HG03108 (cell line): ENCODE measurements around the gene ZNF345.

Experiments used
- ATAC-seq: cut with Tn5 transposase; IDR thresholded peaks from one replicate; pipeline ENCODE4 v1.9.1; 2021; ENCODE audit warnings: moderate library complexity; ENCODE audit not compliant: unreplicated experiment

ZNF345 gene

DNA sequence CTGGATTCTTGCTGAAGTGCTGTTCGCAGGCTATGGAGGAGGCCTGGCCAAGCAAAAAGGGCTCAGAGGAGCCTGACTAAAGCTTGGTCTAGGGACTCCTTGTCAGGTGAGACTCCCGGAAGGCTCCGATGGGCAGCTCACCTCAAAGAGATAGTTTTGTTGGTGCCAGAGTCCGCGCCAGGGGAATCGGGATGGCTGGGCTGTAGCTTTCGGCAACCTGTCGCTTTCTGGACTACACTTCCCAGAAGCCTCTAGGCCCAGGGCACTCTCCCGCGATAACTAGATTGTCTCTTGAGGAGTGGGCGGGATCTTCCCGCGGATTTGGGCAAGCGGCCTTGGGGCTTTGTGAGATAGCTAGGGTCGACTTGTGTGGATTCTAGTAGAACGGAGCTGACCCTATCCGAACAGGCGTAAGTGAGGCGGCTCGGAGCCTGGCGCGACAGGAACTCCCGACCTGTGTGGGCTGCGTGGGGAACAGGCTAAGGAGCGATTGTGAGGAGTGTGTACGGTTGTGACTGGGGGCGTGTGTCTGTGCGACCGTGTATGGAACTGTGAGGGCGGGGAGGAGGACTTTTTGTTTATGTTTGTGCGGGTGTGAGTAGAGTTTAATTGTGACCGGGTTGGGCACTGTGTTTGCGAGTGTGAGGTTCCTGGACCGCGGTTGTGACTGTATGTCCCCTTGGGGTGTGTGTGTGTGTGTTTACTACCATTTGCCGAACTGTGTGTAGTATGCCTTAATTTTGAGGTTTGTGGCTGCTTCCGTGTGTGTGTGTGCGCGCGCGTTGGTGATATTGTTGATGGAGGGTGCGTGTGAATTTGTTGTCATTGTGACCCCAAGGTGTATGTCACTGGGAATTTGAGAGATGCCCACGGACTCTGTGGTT is at the start of gene ZNF345:
Gene ZNF345 (plus strand): TSS at position 318 of the 884 bp plus-strand sequence. CDS start 25,955 bp downstream, outside the sequence.
- peak; percentile 79 for ATAC-seq

- ATAC-seq = no peak
Observed at GRCh38 chr19:36805364-36805763, 45.3 kb upstream of the ZNF345 start.

GRCh38 chr19:36807029-36807428 is 43.6 kb upstream of the ZNF345 start:
- no peak for ATAC-seq

DNA sequence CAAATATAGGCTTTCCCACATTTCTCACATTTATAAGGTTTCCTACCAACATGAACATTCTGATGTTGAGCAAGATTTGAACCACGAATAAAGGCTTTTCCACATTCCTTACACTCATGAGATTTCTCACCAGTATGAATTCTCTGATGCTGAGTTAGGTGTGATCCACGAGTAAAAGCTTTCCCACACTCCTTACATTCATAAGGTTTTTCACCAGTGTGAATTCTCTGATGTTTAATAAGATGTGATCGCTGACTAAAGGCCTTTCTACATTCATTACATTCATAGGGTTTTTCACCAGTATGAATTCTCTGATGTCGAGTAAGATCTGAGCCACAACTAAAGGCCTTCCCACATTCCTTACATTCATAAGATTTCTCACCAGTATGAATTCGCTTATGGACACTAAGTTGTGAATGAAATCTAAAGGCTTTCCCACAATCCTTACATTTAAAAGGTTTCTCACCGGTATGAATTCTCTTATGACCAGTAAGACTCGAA is 31.5 kb upstream of the ZNF345 start:
- ATAC-seq = no peak

GRCh38 chr19:36821758-36822157 is 28.9 kb upstream of the ZNF345 start:
- ATAC-seq = no peak

DNA sequence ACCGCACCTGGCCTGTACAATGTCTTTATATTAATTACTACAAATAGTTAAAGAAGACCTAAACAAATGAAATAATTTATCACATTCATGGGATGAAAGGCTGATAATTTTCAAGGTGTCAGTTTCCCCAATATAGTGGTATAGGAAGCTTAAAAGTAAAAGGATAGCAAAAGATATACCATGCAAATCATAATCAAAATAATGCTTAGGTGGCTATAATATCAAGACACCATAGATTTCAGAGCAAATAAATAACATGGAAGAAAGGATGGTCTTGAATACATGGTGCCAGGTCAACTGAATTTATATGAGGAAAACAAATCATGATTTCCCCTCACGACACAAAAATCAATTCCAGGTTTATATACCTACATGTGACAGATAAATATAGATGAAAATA is 17.2 kb upstream of the ZNF345 start:
- ATAC-seq = no peak

GRCh38 chr19:36837176-36837905 is 13.3 kb upstream of the ZNF345 start:
- ATAC-seq = no peak

- ATAC-seq = peak; percentile 90
Observed at GRCh38 chr19:36837906-36838783, 12.5 kb upstream of the ZNF345 start, which contains the start of gene ZNF790. Gene ZNF790 (minus strand): TSS chr19:36838387. CDS start chr19:36825619, 12,768 bp downstream.

DNA sequence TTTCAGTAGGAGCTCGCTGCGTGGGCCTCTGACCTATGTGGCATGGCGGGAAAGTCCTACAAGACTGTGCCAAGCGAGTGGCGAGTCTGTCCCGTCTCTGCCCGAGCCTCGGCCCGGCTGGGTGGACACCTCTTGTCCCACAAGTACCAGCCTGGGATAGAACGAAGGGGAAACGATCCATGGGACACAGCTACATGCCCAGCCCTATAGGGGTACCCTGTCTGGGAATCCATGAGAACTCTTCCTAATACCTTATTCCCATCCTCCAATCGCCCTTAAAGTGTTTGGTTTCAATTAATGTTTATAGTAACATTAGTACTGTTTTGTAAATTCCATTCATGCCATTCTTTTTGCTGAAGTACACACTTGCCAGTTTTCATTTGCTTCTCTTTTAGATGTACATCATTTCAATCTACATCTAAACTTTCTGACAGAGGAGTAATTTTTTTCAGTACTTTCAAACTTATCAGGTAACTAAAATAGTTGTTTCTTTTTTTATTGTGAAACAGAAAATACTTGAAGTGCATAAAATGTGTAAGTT is 11.8 kb upstream of the ZNF345 start:
- no peak for ATAC-seq

GRCh38 chr19:36847968-36848367 is 2.7 kb upstream of the ZNF345 start:
- no peak for ATAC-seq

- peak; percentile 76 for ATAC-seq
Observed at GRCh38 chr19:36849701-36850558, 746 bp upstream of the ZNF345 start.

DNA sequence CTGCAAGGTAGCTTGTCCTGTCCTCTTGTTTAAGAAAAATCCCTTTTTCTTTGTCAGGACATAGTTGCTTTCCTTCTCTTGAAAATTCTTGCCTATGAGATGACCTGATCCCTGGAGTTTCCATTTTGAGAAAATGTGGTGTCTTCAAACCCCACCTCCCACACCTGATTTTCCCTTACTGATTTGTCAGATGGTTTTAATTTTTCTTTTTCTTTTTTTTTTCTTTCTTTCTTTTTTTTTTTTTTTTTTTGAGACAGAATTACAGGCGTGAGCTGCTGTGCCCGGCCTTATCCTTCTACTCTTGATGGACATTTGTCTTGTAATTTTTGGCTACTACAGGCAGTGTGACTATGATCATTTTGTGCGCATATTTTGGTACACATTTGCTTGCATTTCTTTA is 1.2 kb downstream of the ZNF345 start:
- no peak for ATAC-seq

GRCh38 chr19:36876993-36877938 is 26.6 kb downstream of the ZNF345 start:
- ATAC-seq = no peak

- no peak for ATAC-seq
Observed at GRCh38 chr19:36891768-36892357, 41.2 kb downstream of the ZNF345 start.

GRCh38 chr19:36894849-36895383 is 44.2 kb downstream of the ZNF345 start:
- ATAC-seq = no peak

- no peak for ATAC-seq
Observed at GRCh38 chr19:36898422-36898821, 47.7 kb downstream of the ZNF345 start.

- ATAC-seq = peak; percentile 93
Observed at GRCh38 chr19:36915992-36916830, 65.5 kb downstream of the ZNF345 start, which contains the start of the genes ZNF568 and ZNF829. Gene ZNF568 (plus strand): TSS chr19:36916332. CDS start chr19:36922771, 6,439 bp downstream. Gene ZNF829 (minus strand): TSS chr19:36916291. CDS start chr19:36915167, 1,124 bp downstream.
